Muscle of back (tissue), 11 donors: ENCODE results near the gene TMEM263. TPM values are rescaled to one million over a fixed set of nuclear protein-coding genes. Genes with fewer than 3 reads are reported as not detected.
"Not testable (repeated sequence)": the region's sequence is repeated elsewhere in the genome, so short reads cannot be mapped to it uniquely, and the experiment has no call there.

Experiments
- DNase-seq, 3 donors: peaks; one replicate each; pipeline versions ENCODE4 v3.0.0 to v3.0.0-alpha.2; 2013
- polyA plus RNA-seq, 10 donors: library from polyadenylated mRNA; unstranded; fragments of 120-200 nt; gene quantifications; one replicate each; pipeline ENCODE4 v1.2.1, GENCODE V29; 2013; ENCODE audit not compliant: insufficient read length in 10 of 10

The TMEM263 gene
- polyA plus RNA-seq, 10 donors, result 60.4 to 79.7 (median 69.0) TPM

DNA sequence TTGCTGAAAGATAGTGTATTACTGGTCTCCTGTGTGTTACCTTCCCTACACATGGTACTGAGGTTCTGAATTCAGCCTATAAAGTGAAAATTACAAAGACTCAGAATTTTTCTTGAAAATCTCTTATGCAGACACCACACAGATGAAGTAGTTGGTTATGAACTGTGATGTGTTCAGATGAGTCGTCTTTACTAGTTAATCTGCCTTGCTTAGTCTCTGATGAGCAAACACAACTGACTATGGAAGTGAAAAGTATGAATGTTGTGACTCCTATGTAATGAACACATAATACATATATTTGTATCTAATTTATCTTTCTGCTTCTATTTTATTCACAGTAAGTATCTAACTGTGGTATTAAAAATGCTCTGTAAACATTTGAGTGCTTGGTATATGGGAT is 26.5 kb downstream of the TMEM263 start:
- no peak for DNase-seq

DNA sequence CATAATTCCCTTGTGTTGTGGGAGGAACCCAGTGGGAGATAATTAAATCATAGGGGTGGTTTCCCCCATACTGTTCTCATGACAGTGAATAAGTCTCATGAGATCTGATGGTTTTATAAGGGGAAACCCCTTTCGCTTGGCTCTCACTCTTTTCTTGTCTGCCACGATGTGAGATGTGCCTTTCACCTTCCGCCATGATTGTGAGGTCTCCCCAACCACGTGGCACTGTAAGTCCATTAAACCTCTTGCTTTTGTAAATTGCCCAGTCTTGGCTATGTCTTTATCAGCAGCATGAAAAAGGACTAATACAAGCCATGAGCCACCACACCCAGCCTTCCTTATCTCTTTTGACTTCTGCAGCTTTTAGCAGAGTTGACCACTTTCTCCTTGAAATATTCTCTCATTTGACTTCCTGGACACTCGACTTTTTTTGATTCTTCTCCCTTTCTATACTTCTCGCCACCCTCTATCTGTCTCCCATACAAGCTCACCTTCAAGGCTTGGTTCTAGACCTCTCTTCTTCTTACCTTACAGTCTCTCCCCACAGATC is 29.0 kb downstream of the TMEM263 start:
- no peak for DNase-seq

DNA sequence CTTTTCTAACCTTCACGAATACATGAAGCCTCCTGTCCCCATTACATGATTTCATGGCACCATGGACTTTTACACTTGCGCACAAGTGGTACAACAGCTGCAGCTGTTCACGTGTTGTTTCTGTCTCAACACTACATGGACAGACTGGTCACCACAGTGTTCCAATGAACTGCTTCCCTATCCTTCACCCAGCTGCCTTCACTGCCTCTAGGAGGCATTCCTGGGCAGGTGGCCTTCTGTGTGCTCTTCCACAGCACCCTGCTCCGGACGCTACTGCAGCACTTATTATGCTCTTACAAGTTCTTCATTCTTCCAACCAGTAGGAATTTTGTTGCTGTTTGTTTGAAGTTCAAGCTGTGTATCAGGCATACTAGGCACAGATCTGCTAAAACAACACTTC is 29.8 kb downstream of the TMEM263 start:
- DNase-seq, result peak in 1 of 3 donors; percentile 48

DNA sequence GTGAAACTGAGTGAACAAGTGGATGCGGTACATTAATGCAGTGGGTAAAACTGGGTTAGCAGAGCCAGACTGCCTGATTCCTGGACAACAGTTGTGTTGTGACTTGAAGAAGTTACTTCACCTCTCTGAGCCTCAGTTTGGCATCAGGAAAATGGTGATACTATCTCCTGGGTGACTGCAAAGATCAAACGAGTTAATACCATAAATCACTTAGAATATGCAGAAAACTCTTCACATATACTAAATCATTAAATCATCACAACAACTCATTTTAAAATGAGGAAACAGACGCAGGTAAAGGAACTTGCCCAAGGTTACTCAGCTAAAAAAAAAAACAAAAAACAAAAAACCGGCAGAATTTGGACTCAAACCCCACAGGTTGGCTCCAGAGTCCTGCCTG is 30.4 kb downstream of the TMEM263 start:
- DNase-seq, result no peak

DNA sequence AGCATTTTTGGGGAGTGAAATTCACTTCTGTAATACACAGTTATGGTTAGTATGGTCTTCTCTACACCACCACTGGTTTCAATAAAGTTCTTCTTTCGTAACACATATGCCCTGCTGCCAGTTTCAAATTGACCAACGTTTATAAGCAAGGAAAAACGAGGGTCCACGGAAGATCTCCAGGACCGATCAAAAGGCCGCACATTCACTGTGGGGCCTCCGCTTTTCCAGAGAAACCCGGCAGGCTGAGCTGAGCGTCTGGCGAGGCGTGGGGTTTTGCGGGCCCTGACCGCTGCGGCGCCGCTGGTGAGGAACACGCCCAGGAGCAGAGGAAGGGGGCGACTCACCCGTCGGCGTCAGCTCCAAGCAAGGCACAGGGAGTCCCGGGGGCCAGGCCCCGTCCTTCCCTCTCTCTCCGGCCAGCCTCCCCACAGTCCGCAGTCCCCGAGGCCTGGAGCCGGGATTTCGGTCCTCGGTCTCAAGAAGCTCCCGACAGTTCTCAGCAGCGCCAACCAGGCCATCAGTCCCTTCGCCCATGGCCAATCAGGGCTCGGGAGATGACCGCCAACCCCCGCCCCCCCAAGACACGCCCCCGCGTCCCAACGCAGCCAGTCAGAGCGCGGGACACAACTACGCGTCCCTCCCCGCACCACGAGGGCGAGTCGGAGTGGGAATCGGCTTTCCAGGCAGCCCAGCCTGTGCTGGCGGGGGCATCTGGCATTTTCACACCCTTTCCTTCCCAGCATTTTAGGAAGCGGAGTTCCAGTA is 31.1 kb downstream of the TMEM263 start, which contains the start of gene MTERF2:
MTERF2 (minus strand) TSS at position 522 of the 765 bp plus-strand sequence. CDS start 8,432 bp downstream, outside the sequence.
- DNase-seq, result peak; percentile 95 to 98 (median 96)

DNA sequence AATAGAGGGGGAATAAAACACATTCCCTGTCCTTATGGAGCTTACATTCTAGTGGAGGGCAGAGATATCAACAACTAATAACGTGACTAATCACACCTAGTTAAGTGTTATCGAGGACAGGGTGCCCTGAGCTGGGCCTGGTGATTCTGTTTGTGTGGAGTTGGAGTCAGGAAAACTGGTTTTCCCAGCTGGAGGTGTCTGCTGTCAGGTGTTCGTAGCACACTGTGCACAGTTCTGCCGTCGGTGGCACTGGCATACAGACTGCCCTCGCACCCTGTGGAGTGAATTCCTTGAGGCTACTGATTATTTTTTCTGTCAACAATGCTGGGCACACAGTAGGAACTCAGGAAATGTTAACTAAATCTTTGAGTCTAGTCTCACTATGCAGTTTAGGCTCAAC is 32.1 kb downstream of the TMEM263 start:
- DNase-seq, result no peak

DNA sequence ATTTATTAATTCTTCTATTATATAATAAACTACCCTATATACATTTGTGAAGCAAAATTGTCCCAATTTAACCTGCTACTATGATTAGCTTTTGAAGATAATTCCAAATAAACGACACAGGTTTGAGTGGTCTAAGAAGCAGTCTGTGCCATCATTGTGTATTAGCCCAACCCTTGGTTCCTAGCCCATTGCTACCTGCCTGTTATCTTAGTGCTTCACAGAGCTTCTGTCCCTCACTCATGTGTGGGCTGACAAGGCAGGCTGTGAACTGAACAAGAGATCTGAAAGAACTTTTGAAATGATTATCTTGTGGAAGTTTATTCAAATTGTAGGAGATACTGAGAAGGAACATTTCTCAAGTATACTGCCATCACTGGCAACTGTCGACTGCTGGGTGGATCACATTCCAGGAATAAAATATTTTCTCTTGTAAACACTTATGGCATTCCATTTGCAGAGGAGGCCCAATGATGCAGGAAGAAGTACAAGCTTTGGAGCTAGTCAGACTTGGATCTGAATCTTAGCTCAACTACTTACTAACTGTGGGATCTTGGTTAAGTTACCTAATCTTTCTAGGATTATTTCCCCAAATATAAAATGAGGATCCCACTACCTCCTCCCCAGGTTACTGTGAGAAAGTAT is 39.0 kb downstream of the TMEM263 start:
- DNase-seq, result no peak

DNA sequence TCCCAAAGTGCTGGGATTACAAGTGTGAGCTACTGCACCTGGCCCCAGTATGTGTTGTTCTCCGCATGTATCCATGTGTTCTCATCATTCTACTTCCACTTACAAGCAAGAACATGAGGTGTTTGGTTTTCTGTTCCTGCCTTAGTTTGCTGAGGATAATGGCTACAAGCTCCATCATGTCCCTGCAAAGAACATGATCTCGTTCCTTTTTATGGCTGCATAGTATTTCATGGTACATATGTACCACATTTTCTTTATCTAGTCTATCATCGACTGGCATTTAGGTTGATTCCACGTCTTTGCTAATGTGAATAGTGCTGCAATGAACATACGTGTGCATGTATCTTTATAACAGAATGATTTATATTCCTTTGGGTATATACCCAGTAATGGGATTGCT is 40.4 kb downstream of the TMEM263 start:
- DNase-seq, result not testable (repeated sequence)

DNA sequence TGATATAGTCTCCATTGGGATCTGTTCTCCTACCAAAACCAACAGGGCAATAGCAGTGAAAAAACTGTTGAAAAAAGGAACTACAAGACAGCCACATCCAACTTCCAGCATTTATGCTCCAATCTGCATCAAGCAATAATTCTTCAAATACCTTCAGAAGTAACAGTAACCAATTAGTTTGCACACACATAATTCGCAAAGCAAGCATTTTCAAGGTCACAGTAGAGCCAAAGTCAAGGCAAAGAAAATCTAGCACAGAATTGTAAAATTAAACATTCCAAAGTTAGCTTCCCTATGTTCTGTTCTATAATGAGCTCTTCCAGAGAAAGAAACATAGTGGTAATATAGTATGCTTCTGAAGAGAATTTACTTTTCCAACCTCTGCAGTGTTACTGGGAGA is 42.2 kb downstream of the TMEM263 start:
- DNase-seq, result no peak

DNA sequence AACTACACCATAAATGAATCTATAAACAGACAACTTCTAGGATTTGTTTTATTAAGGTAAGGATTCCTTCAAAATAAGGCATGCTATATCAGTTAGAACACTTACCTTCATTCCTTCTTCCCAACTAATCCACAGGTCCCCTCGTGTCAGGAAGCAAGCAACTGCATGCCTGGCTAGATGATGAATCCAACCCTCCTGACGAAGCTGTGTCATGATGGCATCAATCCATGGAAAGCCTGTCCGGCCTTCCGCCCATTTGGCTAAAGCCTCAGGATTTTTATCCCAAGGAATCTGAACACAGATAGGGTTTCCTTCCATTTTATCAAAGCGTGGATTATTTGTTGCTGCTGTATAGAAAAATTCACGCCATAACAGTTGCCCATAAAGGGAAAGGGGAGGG is 43.7 kb downstream of the TMEM263 start:
- DNase-seq, result no peak

DNA sequence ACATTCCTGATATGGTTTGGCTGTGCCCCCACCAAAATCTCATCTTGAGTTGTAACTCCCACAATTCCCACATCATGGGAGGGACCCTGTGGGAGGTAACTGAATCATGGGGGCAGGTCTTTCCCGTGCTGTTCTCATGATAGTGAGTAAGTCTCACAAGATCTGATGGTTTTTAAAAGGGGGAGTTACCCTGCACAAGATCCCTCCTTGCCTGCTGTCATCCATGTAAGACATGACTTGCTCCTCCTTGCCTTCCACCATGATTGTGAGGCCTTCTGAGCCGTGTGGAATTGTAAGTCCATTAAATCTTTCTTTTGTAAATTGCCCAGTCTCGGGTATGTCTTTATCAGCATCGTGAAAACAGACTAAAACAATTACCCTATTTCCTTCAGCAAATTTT is 47.0 kb downstream of the TMEM263 start:
- DNase-seq, result not testable (repeated sequence)

DNA sequence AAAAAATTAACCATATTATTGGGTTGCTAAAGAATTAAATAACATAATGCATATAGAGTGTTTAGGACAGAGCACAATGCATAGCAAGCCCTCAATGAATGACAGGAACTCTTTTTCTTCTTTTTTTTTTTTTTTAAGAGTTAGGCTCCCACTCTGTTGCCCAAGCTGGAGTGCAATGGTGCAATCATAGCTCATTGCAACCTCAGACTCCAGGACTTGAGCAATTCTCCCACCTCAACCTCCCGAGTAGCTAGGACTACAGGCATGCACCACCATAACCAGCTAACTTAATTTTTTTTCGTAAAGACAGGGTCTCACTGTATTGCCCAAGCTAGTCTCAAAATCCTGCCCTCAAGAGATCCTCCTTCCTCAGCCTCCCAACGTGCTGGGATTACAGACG is 51.7 kb downstream of the TMEM263 start:
- DNase-seq, result no peak

DNA sequence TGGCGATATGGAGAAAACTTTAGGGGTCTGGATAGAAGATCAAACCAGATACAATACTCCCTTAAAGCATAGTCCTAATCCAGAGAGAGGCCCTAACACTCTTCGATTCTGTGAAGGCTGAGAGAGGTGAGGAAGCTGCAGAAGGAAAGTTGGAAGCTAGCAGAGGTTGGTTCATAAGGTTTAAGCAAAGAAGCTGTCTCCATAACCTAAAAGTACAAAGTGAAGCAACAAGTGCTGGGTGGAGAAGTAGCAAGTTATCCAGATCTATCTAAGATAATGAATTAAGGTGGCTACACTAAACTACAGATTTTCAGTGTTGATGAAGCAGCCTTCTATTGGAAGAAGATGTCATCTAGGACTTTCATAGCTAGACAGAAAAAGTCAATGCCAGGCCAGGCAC is 55.8 kb downstream of the TMEM263 start:
- no peak for DNase-seq

DNA sequence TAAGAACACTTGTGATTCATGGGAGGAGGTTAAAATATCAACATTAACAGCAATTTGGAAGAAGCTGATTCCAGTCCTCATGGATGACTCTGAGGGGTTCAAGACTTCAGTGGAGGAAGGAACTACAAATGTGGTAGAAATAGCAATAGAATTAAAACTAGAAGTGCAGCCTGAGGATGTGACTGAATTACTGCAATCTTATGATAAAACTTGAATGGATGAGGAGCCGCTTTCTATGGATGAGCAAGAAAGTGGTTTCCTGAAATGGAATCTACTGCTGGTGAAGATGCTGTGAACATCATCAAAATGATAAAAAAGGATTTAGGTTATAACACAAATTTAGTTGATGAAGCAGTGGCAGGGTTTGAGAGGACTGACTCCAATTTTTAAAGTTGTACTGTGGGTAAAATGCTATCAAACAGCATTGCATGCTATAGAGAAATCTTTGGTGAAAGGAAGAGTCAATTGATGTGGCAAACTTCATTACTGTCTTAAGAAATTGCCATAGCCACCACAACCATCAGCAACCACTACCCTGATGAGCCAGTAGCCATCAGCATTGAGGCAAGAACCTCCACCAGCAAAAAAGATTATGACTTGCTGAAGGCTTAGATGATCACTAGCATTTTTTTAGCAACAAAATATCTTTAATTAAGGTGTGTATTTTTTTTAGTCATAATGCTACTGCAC is 57.2 kb downstream of the TMEM263 start:
- DNase-seq, result no peak

DNA sequence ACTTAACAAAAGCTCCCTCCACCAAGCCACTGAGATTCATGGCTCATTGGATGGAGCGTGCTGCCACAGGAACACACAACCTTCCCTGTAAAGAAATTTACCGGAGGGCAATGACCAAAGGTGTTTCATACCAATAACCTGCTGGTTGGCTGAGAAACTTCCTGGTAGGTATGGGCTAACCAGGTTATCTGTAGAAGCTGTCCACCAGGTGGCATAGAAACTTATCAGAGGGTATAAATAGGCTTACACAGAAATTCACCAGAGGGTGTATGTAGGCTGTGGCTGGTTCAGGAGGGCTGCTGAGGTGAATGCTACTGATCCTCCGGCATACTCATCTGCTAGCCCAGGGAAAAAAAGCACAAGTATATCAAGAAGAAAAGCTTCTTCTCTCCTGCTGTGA is 58.3 kb downstream of the TMEM263 start:
- DNase-seq, result no peak

DNA sequence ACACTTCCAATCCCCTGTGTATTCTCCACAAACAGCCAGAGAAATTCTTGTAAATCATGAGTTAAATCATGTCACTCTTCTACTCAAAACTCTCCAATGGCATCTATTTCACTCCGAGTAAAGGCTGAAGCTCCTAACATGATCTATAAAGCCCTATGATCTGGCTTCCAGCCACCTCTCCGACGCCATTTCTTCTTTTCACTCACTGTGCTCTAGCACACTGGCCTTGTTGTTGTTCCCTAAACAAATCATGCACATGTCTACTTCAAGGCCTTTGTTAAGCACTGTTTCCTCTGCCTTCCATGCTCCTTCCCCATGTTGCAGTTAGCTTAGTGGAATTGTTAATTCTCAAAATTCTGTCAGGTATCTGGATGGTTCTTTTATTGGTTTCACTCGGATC is 61.3 kb downstream of the TMEM263 start:
- DNase-seq, result no peak

DNA sequence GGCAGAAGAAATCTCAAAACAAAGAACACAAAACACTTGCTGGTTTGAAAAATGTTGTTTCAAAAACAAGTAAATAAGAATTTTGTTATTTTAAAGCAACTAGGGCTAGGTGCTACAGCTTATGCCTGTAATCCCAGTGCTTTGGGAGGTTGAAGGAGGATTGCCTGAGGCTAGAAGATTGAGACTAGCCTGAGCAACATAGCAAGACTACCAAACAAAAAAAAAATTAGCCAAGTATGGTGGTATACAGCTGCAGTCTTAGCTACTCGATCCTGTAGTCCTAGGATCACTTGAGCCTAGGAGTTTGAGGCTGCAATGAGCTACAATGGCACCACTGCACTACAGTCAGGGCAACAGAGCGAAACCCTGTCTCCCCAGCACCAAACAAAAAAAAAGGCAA is 63.8 kb downstream of the TMEM263 start:
- DNase-seq, result no peak

Other genes with a start within 250 kb of the TMEM263 start
- 10 to 100 TPM; 12.8 to 22.7 (median 16.5) TPM for gene RIC8B, start 181.2 kb upstream of the TMEM263 start, polyA plus RNA-seq
- gene MTERF2, start 31.2 kb downstream of the TMEM263 start, polyA plus RNA-seq, result 10 to 100 TPM; 23.3 to 39.3 (median 27.1) TPM
- 10 to 100 TPM; 15.9 to 27.8 (median 19.3) TPM for gene CRY1, start 137.6 kb downstream of the TMEM263 start, polyA plus RNA-seq